ENCODE measurements around the gene UAP1L1. TPM values are rescaled to one million over a fixed set of nuclear protein-coding genes. Genes with fewer than 3 reads are reported as not detected.

The UAP1L1 gene
- total and polyA plus RNA-seq, 9 of the 15 experiments (the other 6 are each of a cell fraction or from before 2014, with no cell fraction given) = 0.20 to 8.6 (median 3.7) TPM

DNA sequence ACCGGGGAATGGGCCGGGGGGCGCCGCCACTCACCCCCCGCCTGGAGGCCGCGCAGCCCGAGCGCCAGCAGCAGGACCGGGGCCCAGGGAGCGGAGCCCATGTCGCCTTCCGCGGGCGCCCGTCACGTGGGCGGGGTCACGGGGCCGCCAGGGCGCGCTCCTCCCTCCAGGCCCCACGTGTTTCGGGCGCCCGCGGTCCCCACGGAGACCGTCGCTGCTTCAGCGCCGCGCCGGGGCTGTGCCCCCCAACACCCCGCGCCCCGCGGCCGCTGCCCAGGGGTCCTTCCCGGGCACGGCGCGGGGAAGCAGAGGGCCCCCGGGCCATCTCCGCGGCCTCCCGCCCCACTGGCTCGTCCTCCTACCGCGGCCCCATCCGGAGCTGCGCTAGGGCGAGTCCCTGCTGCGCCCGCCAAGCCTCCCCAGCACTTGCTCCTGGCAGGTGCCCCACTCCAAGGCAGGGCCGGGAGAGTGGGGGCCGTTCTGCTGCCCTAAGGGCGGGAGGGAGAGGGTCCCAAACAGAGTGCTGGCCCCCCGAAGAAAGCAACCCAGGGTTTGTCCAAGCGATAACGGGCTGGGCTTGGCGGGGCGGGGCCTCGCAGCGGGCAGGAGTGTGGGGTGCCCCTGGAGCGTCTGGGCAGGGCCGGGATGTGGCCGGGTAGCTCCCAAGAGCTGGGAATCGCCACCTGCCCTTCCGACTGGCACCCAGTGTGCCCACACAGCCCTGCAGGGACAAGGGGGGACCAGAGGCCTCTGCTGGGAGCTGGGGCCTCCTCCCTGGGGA lies 37.5 kb downstream of the UAP1L1 start, which contains the start of gene DPP7 (continued):
- TF ChIP-seq, protein P1, sequence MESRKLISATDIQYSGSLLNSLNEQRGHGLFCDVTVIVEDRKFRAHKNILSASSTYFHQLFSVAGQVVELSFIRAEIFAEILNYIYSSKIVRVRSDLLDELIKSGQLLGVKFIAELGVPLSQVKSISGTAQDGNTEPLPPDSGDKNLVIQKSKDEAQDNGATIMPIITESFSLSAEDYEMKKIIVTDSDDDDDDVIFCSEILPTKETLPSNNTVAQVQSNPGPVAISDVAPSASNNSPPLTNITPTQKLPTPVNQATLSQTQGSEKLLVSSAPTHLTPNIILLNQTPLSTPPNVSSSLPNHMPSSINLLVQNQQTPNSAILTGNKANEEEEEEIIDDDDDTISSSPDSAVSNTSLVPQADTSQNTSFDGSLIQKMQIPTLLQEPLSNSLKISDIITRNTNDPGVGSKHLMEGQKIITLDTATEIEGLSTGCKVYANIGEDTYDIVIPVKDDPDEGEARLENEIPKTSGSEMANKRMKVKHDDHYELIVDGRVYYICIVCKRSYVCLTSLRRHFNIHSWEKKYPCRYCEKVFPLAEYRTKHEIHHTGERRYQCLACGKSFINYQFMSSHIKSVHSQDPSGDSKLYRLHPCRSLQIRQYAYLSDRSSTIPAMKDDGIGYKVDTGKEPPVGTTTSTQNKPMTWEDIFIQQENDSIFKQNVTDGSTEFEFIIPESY (CRISPR knock-in tag; IDR thresholded peaks at IDR 0.05) = no peak
- TF ChIP-seq, protein P2, sequence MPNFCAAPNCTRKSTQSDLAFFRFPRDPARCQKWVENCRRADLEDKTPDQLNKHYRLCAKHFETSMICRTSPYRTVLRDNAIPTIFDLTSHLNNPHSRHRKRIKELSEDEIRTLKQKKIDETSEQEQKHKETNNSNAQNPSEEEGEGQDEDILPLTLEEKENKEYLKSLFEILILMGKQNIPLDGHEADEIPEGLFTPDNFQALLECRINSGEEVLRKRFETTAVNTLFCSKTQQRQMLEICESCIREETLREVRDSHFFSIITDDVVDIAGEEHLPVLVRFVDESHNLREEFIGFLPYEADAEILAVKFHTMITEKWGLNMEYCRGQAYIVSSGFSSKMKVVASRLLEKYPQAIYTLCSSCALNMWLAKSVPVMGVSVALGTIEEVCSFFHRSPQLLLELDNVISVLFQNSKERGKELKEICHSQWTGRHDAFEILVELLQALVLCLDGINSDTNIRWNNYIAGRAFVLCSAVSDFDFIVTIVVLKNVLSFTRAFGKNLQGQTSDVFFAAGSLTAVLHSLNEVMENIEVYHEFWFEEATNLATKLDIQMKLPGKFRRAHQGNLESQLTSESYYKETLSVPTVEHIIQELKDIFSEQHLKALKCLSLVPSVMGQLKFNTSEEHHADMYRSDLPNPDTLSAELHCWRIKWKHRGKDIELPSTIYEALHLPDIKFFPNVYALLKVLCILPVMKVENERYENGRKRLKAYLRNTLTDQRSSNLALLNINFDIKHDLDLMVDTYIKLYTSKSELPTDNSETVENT (CRISPR knock-in tag; IDR thresholded peaks at IDR 0.05) = peak; percentile 83
- no peak for TF ChIP-seq RBM39 (optimal IDR thresholded peaks at IDR 0.05; ENCODE audit: low read depth, low read length)
- TF ChIP-seq, protein P3, sequence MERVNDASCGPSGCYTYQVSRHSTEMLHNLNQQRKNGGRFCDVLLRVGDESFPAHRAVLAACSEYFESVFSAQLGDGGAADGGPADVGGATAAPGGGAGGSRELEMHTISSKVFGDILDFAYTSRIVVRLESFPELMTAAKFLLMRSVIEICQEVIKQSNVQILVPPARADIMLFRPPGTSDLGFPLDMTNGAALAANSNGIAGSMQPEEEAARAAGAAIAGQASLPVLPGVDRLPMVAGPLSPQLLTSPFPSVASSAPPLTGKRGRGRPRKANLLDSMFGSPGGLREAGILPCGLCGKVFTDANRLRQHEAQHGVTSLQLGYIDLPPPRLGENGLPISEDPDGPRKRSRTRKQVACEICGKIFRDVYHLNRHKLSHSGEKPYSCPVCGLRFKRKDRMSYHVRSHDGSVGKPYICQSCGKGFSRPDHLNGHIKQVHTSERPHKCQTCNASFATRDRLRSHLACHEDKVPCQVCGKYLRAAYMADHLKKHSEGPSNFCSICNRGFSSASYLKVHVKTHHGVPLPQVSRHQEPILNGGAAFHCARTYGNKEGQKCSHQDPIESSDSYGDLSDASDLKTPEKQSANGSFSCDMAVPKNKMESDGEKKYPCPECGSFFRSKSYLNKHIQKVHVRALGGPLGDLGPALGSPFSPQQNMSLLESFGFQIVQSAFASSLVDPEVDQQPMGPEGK (CRISPR knock-in tag; IDR thresholded peaks at IDR 0.05; ENCODE audit: borderline replicate concordance) = no peak
- TF ChIP-seq ZNF324 (CRISPR knock-in tag; IDR thresholded peaks at IDR 0.05) = no peak; the same call in 1 of the 2 replicates
- TF ChIP-seq ERF (CRISPR knock-in tag; IDR thresholded peaks at IDR 0.05) = 0 out of 2 replicates have a peak, but pooled peaks have one; percentile 43
- TF ChIP-seq ZNF146 (CRISPR knock-in tag; IDR thresholded peaks at IDR 0.05; ENCODE audit: unreplicated experiment) = no peak
- no peak for TF ChIP-seq KAT2B (IDR thresholded peaks at IDR 0.05; ENCODE audit: low read depth, low read length)
- no peak for TF ChIP-seq FOXK1 (CRISPR knock-in tag; IDR thresholded peaks at IDR 0.05; ENCODE audit: borderline replicate concordance)
- no peak for TF ChIP-seq SREBF2 (CRISPR knock-in tag; IDR thresholded peaks at IDR 0.05)
- TF ChIP-seq, protein P4, sequence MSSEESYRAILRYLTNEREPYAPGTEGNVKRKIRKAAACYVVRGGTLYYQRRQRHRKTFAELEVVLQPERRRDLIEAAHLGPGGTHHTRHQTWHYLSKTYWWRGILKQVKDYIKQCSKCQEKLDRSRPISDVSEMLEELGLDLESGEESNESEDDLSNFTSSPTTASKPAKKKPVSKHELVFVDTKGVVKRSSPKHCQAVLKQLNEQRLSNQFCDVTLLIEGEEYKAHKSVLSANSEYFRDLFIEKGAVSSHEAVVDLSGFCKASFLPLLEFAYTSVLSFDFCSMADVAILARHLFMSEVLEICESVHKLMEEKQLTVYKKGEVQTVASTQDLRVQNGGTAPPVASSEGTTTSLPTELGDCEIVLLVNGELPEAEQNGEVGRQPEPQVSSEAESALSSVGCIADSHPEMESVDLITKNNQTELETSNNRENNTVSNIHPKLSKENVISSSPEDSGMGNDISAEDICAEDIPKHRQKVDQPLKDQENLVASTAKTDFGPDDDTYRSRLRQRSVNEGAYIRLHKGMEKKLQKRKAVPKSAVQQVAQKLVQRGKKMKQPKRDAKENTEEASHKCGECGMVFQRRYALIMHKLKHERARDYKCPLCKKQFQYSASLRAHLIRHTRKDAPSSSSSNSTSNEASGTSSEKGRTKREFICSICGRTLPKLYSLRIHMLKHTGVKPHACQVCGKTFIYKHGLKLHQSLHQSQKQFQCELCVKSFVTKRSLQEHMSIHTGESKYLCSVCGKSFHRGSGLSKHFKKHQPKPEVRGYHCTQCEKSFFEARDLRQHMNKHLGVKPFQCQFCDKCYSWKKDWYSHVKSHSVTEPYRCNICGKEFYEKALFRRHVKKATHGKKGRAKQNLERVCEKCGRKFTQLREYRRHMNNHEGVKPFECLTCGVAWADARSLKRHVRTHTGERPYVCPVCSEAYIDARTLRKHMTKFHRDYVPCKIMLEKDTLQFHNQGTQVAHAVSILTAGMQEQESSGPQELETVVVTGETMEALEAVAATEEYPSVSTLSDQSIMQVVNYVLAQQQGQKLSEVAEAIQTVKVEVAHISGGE (CRISPR knock-in tag; IDR thresholded peaks at IDR 0.05) = no peak
- peak; percentile 53 for TF ChIP-seq ATF7 (IDR thresholded peaks at IDR 0.05)
- TF ChIP-seq, protein P5, sequence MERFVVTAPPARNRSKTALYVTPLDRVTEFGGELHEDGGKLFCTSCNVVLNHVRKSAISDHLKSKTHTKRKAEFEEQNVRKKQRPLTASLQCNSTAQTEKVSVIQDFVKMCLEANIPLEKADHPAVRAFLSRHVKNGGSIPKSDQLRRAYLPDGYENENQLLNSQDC (CRISPR knock-in tag; IDR thresholded peaks at IDR 0.05) = no peak
- no peak for TF ChIP-seq ZNF444 (CRISPR knock-in tag; IDR thresholded peaks at IDR 0.05)
- TF ChIP-seq HNRNPK (IDR thresholded peaks at IDR 0.05; ENCODE audit: low read depth, low read length, poor library complexity, severe bottlenecking) = no peak
- no peak for TF ChIP-seq NFIX (CRISPR knock-in tag; IDR thresholded peaks at IDR 0.05; ENCODE audit: low read depth)

Data from K562 (cell line).